Measurements from ENCODE around the gene DDX10. TPM values are rescaled to one million over a fixed set of nuclear protein-coding genes. Genes with fewer than 3 reads are reported as not detected.

Gene DDX10
- total RNA-seq, 1 experiment from 2014 or later: 78.3 TPM

DNA sequence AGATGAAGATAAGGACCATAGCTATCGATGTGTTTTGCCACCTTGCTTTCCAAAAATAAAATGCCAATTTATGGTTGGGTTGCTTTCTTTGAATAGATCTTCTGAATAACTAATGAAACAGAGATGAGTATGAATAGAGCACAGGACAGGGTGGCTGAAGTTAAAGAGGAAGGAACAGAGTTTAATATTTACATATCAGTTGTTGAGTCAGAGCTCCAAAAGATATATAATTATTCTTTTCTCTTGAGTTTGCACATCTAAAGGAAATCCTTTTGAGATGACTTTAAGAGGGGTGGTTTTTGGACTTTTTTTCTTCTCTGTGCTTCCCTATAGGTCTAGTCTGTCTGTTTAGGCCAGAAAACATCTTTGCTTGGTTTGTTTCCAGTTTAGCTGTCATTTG, 115.2 kb downstream of the DDX10 start:
- no TSS peak for BruUV-seq (replicated peaks)
- CTCF ChIA-PET: no interaction called here
- Mint-ChIP-seq H3K4me3 (ENCODE audit: unreplicated experiment) (no peak overlapping the region), H3K4me1 (ENCODE audit: low read depth, unreplicated experiment) (peaks cover 4% of the 10 kb centered on the region), H3K9me3 (ENCODE audit: unreplicated experiment) (peaks cover 10% of the 10 kb centered on the region), H3K36me3 (ENCODE audit: insufficient read depth, unreplicated experiment) (no peaks in the 10 kb centered on the region), H3K27me3 (ENCODE audit: insufficient read depth, unreplicated experiment) (no peaks in the 10 kb centered on the region), H3K27ac (ENCODE audit: unreplicated experiment) (no peak overlapping the region)
- peaks cover 3% of the 10 kb centered on the region; the same call in 1 of the 2 replicates for H3K4me1 ChIP-seq
- no peaks in the 10 kb centered on the region for H3K36me3 ChIP-seq (ENCODE audit: control insufficient read depth, insufficient read depth, low read length)
- DNase-seq: no peak
- POLR2A ChIA-PET: no interaction called here
- H3K4me3 ChIP-seq (ENCODE audit: low read depth, low read length): no peak overlapping the region
- no peaks in the 10 kb centered on the region for H3K27me3 ChIP-seq (replicated peaks; ENCODE audit: control insufficient read depth, insufficient read depth, low read length)
- intact Hi-C loops (cut with micrococcal nuclease; ENCODE audit: unreplicated experiment): no loop called here
- TF ChIP-seq, protein P1, sequence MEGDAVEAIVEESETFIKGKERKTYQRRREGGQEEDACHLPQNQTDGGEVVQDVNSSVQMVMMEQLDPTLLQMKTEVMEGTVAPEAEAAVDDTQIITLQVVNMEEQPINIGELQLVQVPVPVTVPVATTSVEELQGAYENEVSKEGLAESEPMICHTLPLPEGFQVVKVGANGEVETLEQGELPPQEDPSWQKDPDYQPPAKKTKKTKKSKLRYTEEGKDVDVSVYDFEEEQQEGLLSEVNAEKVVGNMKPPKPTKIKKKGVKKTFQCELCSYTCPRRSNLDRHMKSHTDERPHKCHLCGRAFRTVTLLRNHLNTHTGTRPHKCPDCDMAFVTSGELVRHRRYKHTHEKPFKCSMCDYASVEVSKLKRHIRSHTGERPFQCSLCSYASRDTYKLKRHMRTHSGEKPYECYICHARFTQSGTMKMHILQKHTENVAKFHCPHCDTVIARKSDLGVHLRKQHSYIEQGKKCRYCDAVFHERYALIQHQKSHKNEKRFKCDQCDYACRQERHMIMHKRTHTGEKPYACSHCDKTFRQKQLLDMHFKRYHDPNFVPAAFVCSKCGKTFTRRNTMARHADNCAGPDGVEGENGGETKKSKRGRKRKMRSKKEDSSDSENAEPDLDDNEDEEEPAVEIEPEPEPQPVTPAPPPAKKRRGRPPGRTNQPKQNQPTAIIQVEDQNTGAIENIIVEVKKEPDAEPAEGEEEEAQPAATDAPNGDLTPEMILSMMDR (IDR thresholded peaks at IDR 0.05; ENCODE audit: insufficient read depth in 1 of 2, low read depth in 1 of 2, low read length in 1 of 2, severe bottlenecking in 1 of 2, unreplicated experiment in 1 of 2): no peak
- H3K9me3 ChIP-seq: no peaks in the 10 kb centered on the region

DNA sequence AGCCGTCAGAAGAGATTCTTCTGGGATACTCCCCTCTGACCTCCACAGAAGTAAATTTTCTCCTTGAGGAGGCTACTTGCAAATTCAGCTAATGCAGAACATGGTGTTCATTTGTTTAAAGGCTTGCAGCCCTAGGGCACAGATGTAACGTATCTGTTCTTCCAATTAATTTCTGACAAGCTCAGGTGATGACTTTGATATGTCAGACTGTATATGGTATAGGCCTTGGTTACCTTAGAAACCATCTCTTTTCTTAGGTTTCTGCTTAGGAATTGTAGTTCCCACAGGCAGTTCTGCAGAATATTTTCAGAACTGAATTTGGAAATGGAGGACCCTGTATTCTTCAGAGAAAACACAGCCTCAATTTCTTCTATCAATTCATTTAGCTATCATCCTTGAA, 117.1 kb downstream of the DDX10 start:
- TF ChIP-seq, protein P1 (IDR thresholded peaks at IDR 0.05; ENCODE audit: insufficient read depth in 1 of 2, low read depth in 1 of 2, low read length in 1 of 2, severe bottlenecking in 1 of 2, unreplicated experiment in 1 of 2): no peak
- intact Hi-C loops (cut with micrococcal nuclease; ENCODE audit: unreplicated experiment): no loop called here
- H3K4me3 Mint-ChIP-seq (ENCODE audit: unreplicated experiment): no peak overlapping the region
- ChIA-PET CTCF (no interaction called here), POLR2A (no interaction called here)
- H3K4me1 Mint-ChIP-seq (ENCODE audit: low read depth, unreplicated experiment): peaks cover 12% of the 10 kb centered on the region
- no TSS peak for BruUV-seq (replicated peaks)
- H3K4me1 ChIP-seq: peaks cover 10% of the 10 kb centered on the region
- H3K9me3 ChIP-seq: no peaks in the 10 kb centered on the region
- H3K9me3 Mint-ChIP-seq (ENCODE audit: unreplicated experiment): peaks cover 7% of the 10 kb centered on the region
- no peak overlapping the region for H3K4me3 ChIP-seq (ENCODE audit: low read depth, low read length)
- H3K27me3 ChIP-seq (replicated peaks; ENCODE audit: control insufficient read depth, insufficient read depth, low read length): no peaks in the 10 kb centered on the region
- H3K36me3 ChIP-seq (ENCODE audit: control insufficient read depth, insufficient read depth, low read length): no peaks in the 10 kb centered on the region
- H3K36me3 Mint-ChIP-seq (ENCODE audit: insufficient read depth, unreplicated experiment): no peaks in the 10 kb centered on the region
- no peaks in the 10 kb centered on the region for H3K27me3 Mint-ChIP-seq (ENCODE audit: insufficient read depth, unreplicated experiment)
- no peak for DNase-seq
- H3K27ac Mint-ChIP-seq (ENCODE audit: unreplicated experiment): no peak overlapping the region

DNA sequence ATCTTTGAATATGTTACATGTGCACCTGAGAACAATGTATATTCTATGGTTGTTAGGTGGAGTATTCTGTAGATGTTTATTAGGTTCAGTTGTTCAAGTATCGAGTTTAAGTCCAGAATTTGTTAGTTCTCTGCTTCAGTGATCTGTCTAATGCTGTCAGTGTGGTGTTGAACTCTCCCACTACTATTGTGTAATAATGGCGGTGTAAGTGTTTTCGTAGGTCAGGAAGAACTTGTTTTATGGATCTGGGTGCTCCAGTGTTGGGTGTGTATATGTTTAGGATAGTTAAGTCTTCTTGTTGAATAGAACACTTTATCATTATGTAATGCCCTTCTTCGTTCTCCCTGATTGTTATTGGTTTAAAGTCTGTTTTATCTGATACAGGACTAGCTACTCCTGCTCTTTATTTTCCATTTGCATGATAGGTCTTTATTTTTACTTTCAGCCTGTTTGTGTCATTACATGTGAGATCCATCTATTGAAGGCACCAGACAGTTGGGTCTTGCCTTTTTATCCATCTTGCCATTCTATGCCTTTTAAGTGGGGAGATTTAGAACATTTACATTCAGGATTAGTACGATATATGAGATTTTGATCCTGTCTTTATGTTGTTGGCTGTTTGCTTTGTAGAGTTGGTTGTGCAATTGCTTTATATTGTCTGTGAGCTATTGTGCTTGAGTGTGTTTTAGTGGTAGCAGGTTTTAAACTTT, 121.6 kb downstream of the DDX10 start:
- Histone ChIP-seq H3K27me3 (replicated peaks; ENCODE audit: control insufficient read depth, insufficient read depth, low read length) (no peaks in the 10 kb centered on the region), H3K36me3 (ENCODE audit: control insufficient read depth, insufficient read depth, low read length) (no peaks in the 10 kb centered on the region), H3K4me1 (peaks cover 10% of the 10 kb centered on the region), H3K4me3 (ENCODE audit: low read depth, low read length) (no peak overlapping the region), H3K9me3 (no peaks in the 10 kb centered on the region)
- TF ChIP-seq, protein P1 (IDR thresholded peaks at IDR 0.05; ENCODE audit: insufficient read depth in 1 of 2, low read depth in 1 of 2, low read length in 1 of 2, severe bottlenecking in 1 of 2, unreplicated experiment in 1 of 2): no peak
- peak in 1 of 2 experiments; percentile 26 for DNase-seq
- no peaks in the 10 kb centered on the region for H3K9me3 Mint-ChIP-seq (ENCODE audit: unreplicated experiment)
- H3K27ac Mint-ChIP-seq (ENCODE audit: unreplicated experiment): no peak overlapping the region
- no peaks in the 10 kb centered on the region for H3K36me3 Mint-ChIP-seq (ENCODE audit: insufficient read depth, unreplicated experiment)
- ChIA-PET POLR2A (no interaction called here), CTCF (interaction anchor here (2.0 kb wide), 1 partner anchor 85 kb away, joined by 15 read pairs; no protein-coding TSS in a partner anchor)
- BruUV-seq (replicated peaks): no TSS peak
- no peaks in the 10 kb centered on the region for H3K27me3 Mint-ChIP-seq (ENCODE audit: insufficient read depth, unreplicated experiment)
- intact Hi-C loops (cut with micrococcal nuclease; ENCODE audit: unreplicated experiment): loop anchor here (5.0 kb wide), 1 partner anchor 89 kb away; no protein-coding TSS in a partner anchor
- H3K4me1 Mint-ChIP-seq (ENCODE audit: low read depth, unreplicated experiment): peaks cover 12% of the 10 kb centered on the region
- H3K4me3 Mint-ChIP-seq (ENCODE audit: unreplicated experiment): no peak overlapping the region

All from Caco-2 (cell line).